ENCODE measurements around the gene TRIM44.

GRCh38 chr11:35844579-35844978 lies 182.0 kb downstream of the TRIM44 start:
- TF ChIP-seq SUZ12 (IDR thresholded peaks at IDR 0.05; ENCODE audit: extremely low read depth, insufficient read depth, insufficient read length) (no peak), ZNF274 (IDR thresholded peaks at IDR 0.05; ENCODE audit: low read depth, low read length) (no peak), YY1 (IDR thresholded peaks at IDR 0.05; ENCODE audit: insufficient read depth, insufficient read length) (no peak)

Measured in NT2/D1 (cell line).